ENCODE measurements around the gene JCHAIN. TPM values are rescaled to one million over a fixed set of nuclear protein-coding genes. Genes with fewer than 3 reads are reported as not detected.
"Not testable (repeated sequence)": the region's sequence is repeated elsewhere in the genome, so short reads cannot be mapped to it uniquely, and the experiment has no call there.

The JCHAIN gene
- total and polyA plus RNA-seq, 5 donors from 2014 or later: 0.84 to 5.2 (median 1.7) TPM; not detected in 1

- Histone ChIP-seq H3K4me1 (ENCODE audit: control insufficient read depth, insufficient read depth, low read length, poor library complexity, severe bottlenecking) (peaks cover 23% of the 10 kb centered on the region), H3K27ac (ENCODE audit: insufficient read depth, low read length, poor library complexity, severe bottlenecking) (peak within 1 kb of the TSS; percentile 95), H3K9me3 (ENCODE audit: control insufficient read depth in 2 of 2, low read length in 2 of 2) (no peaks in the 10 kb centered on the region), H3K36me3 (ENCODE audit: control insufficient read depth, insufficient read depth, low read length) (no peaks in the 10 kb centered on the region), H3K27me3 (ENCODE audit: control insufficient read depth, insufficient read depth, low read length) (peaks cover 2% of the 10 kb centered on the region), H3K4me3 (ENCODE audit: low read depth, low read length) (peak within 1 kb of the TSS; percentile 94)
- DNase-seq (peak; percentile 81 to 95 (median 90)), ATAC-seq (ENCODE audit: low read depth in 2 of 2) (peak; percentile 88 to 90)
- Mint-ChIP-seq H3K9me3 (peaks cover 0 to 4% (median 0%) of the 10 kb centered on the region in 7 donors), H3K27me3 (peaks cover 6% of the 10 kb centered on the region), H3K27ac (peak within 1 kb of the TSS; percentile 99 to 100 (median 100)), H3K36me3 (peaks cover 20% of the 10 kb centered on the region), H3K4me3 (peak within 1 kb of the TSS; percentile 95 to 100 (median 99)), H3K4me1 (peaks cover 15 to 42% (median 27%) of the 10 kb centered on the region in 4 donors)
Observed at GRCh38 chr4:70687821-70688794, 21.8 kb upstream of the JCHAIN start, which contains the start of gene UTP3. Gene UTP3 (plus strand): TSS chr4:70688532. CDS start chr4:70688678, 146 bp downstream.

DNA sequence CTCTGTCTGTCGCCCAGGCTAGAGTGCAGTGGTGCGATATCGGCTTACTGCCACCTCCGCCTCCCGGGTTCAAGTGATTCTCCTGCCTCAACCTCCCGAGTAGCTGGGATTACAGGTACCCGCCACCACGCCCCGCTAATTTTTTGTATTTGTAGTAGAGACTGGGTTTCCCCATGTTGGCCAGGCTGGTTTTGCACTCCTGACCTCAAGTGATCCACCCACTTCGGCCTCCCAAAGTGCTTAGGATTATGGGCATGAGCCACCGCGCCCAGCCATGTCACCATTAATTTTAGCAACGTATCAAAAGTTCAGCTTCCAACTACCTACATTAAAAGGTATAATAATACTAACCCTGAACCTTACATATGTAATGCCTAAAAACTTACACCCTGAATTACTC, 21.1 kb upstream of the JCHAIN start:
- peak overlapping the region; percentile 94 for H3K4me3 ChIP-seq (ENCODE audit: low read depth, low read length)
- H3K4me1 ChIP-seq (ENCODE audit: control insufficient read depth, insufficient read depth, low read length, poor library complexity, severe bottlenecking): peaks cover 23% of the 10 kb centered on the region
- H3K27ac ChIP-seq (ENCODE audit: insufficient read depth, low read length, poor library complexity, severe bottlenecking): peak overlapping the region; percentile 95
- no peaks in the 10 kb centered on the region for H3K9me3 ChIP-seq (ENCODE audit: control insufficient read depth in 2 of 2, low read length in 2 of 2)
- Mint-ChIP-seq H3K36me3 (peaks cover 20% of the 10 kb centered on the region), H3K27ac (peak overlapping the region; percentile 99 to 100 (median 100)), H3K9me3 (peaks cover 0 to 4% (median 0%) of the 10 kb centered on the region in 7 donors), H3K4me3 (peak overlapping the region; percentile 95 to 100 (median 99)), H3K27me3 (peaks cover 6% of the 10 kb centered on the region), H3K4me1 (peaks cover 15 to 42% (median 27%) of the 10 kb centered on the region in 4 donors)
- H3K27me3 ChIP-seq (ENCODE audit: control insufficient read depth, insufficient read depth, low read length): peaks cover 2% of the 10 kb centered on the region
- DNase-seq (no peak), ATAC-seq (ENCODE audit: low read depth in 2 of 2) (no peak)
- no peaks in the 10 kb centered on the region for H3K36me3 ChIP-seq (ENCODE audit: control insufficient read depth, insufficient read depth, low read length)

- DNase-seq; H3K9me3 ChIP-seq (ENCODE audit: control insufficient read depth in 2 of 2, low read length in 2 of 2); H3K36me3 ChIP-seq (ENCODE audit: control insufficient read depth, insufficient read depth, low read length); H3K4me3 ChIP-seq (ENCODE audit: low read depth, low read length); H3K4me3 Mint-ChIP-seq; H3K4me1 Mint-ChIP-seq; H3K27me3 ChIP-seq (ENCODE audit: control insufficient read depth, insufficient read depth, low read length); H3K9me3 Mint-ChIP-seq; H3K4me1 ChIP-seq (ENCODE audit: control insufficient read depth, insufficient read depth, low read length, poor library complexity, severe bottlenecking); H3K36me3 Mint-ChIP-seq; ATAC-seq (ENCODE audit: low read depth in 2 of 2); H3K27ac ChIP-seq (ENCODE audit: insufficient read depth, low read length, poor library complexity, severe bottlenecking); H3K27ac Mint-ChIP-seq; H3K27me3 Mint-ChIP-seq: not testable (repeated sequence)
Observed at GRCh38 chr4:70682142-70682541, 15.8 kb upstream of the JCHAIN start.

DNA sequence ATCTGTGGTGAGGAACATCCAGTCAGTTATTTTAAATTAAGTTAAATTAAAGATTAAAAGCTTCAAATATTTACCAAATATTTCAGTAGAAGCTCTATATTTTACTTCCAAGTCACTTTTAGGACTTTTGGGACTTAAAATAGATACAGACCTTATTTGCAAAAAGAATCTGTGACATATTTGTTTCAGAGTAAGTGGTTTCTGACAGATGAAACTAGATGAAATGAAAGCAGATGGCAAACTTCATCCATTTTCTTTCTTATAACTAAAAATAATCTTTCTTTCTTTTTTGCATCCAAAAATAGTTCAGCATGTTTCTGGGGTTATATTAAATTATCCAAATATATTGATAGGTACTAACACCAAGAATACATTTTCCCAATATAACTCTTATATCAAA, 15.4 kb upstream of the JCHAIN start:
- H3K9me3 ChIP-seq (ENCODE audit: control insufficient read depth in 2 of 2, low read length in 2 of 2): no peaks in the 10 kb centered on the region
- no peak overlapping the region for H3K4me3 ChIP-seq (ENCODE audit: low read depth, low read length)
- Mint-ChIP-seq H3K9me3 (no peaks in the 10 kb centered on the region), H3K4me1 (peaks cover 0 to 7% (median 0%) of the 10 kb centered on the region in 4 donors), H3K36me3 (peaks cover 3% of the 10 kb centered on the region), H3K27me3 (no peaks in the 10 kb centered on the region), H3K27ac (no peak overlapping the region), H3K4me3 (no peak overlapping the region)
- peaks cover 3% of the 10 kb centered on the region for H3K27me3 ChIP-seq (ENCODE audit: control insufficient read depth, insufficient read depth, low read length)
- DNase-seq (no peak), ATAC-seq (ENCODE audit: low read depth in 2 of 2) (no peak)
- no peak overlapping the region for H3K27ac ChIP-seq (ENCODE audit: insufficient read depth, low read length, poor library complexity, severe bottlenecking)
- H3K36me3 ChIP-seq (ENCODE audit: control insufficient read depth, insufficient read depth, low read length): no peaks in the 10 kb centered on the region
- no peaks in the 10 kb centered on the region for H3K4me1 ChIP-seq (ENCODE audit: control insufficient read depth, insufficient read depth, low read length, poor library complexity, severe bottlenecking)

DNA sequence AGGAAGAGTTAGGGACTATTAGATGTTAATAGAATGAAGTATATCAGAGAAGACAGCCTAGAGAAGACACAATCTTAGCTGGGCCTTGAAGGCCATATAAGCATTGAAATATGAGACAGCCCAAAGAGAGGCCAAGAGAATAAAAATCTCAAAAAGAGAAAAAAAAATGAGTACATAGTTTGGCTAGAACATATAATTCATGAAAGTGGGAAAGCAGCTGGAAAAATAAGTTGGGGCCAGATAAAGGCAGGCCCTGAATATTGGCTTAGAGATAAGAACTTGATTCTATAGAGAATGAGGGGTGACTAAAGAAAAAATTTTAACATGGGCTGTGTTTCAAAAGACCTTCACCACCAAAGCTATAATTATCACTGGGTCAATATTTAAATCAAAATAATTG, 14.6 kb upstream of the JCHAIN start:
- DNase-seq (no peak), ATAC-seq (ENCODE audit: low read depth in 2 of 2) (no peak)
- H3K9me3 Mint-ChIP-seq: peaks cover 0 to 2% (median 0%) of the 10 kb centered on the region in 7 donors
- H3K4me1 Mint-ChIP-seq: peaks cover 0 to 7% (median 0%) of the 10 kb centered on the region in 4 donors
- H3K4me1 ChIP-seq (ENCODE audit: control insufficient read depth, insufficient read depth, low read length, poor library complexity, severe bottlenecking): no peaks in the 10 kb centered on the region
- H3K9me3 ChIP-seq (ENCODE audit: control insufficient read depth in 2 of 2, low read length in 2 of 2): no peaks in the 10 kb centered on the region
- peaks cover 3% of the 10 kb centered on the region for H3K36me3 Mint-ChIP-seq
- H3K4me3 Mint-ChIP-seq: no peak overlapping the region
- no peak overlapping the region for H3K4me3 ChIP-seq (ENCODE audit: low read depth, low read length)
- H3K27ac ChIP-seq (ENCODE audit: insufficient read depth, low read length, poor library complexity, severe bottlenecking): no peak overlapping the region
- H3K27me3 Mint-ChIP-seq: peaks cover 3% of the 10 kb centered on the region
- no peak overlapping the region for H3K27ac Mint-ChIP-seq
- no peaks in the 10 kb centered on the region for H3K36me3 ChIP-seq (ENCODE audit: control insufficient read depth, insufficient read depth, low read length)
- H3K27me3 ChIP-seq (ENCODE audit: control insufficient read depth, insufficient read depth, low read length): peaks cover 3% of the 10 kb centered on the region

- ATAC-seq (ENCODE audit: low read depth in 2 of 2) (no peak), DNase-seq (peak in 1 of 3 donors; percentile 51)
- no peaks in the 10 kb centered on the region for H3K4me1 Mint-ChIP-seq
- no peak overlapping the region for H3K4me3 ChIP-seq (ENCODE audit: low read depth, low read length)
- H3K27me3 Mint-ChIP-seq: peaks cover 8% of the 10 kb centered on the region
- no peak overlapping the region for H3K27ac ChIP-seq (ENCODE audit: insufficient read depth, low read length, poor library complexity, severe bottlenecking)
- H3K36me3 Mint-ChIP-seq: peaks cover 3% of the 10 kb centered on the region
- H3K9me3 Mint-ChIP-seq: peaks cover 0 to 2% (median 0%) of the 10 kb centered on the region in 7 donors
- H3K27me3 ChIP-seq (ENCODE audit: control insufficient read depth, insufficient read depth, low read length): peaks cover 1% of the 10 kb centered on the region
- H3K4me1 ChIP-seq (ENCODE audit: control insufficient read depth, insufficient read depth, low read length, poor library complexity, severe bottlenecking): no peaks in the 10 kb centered on the region
- H3K36me3 ChIP-seq (ENCODE audit: control insufficient read depth, insufficient read depth, low read length): no peaks in the 10 kb centered on the region
- no peaks in the 10 kb centered on the region for H3K9me3 ChIP-seq (ENCODE audit: control insufficient read depth in 2 of 2, low read length in 2 of 2)
- no peak overlapping the region for H3K27ac Mint-ChIP-seq
- H3K4me3 Mint-ChIP-seq: no peak overlapping the region
Observed at GRCh38 chr4:70678383-70678999, 12.2 kb upstream of the JCHAIN start.

DNA sequence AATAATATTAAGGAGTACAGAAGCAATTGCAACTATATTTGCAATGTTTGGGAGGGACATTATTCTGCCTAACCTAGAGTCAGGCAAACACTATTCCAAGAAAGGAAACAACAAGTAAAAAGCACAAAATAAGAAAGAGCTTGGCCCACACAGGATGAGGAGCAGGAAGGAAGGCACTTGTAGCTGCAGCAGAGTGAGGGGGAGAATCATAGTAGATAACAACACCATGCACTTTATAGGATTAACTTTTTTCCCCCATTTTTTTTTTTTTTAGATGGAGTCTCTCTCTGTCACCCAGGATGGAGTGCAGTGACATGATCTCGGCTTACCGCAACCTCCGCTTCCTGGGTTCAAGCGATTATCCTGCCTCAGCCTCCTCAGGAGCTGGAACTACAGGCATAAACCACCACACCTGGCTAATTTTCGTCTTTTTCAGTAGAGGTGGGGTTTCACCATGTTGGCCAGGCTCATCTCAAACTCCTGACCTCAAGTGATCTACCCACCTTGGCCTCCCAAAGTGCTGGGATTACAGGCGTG, 10.3 kb upstream of the JCHAIN start:
- H3K9me3 Mint-ChIP-seq: peaks cover 0 to 2% (median 0%) of the 10 kb centered on the region in 7 donors
- no peaks in the 10 kb centered on the region for H3K4me1 Mint-ChIP-seq
- DNase-seq: no peak
- no peak for ATAC-seq (ENCODE audit: low read depth in 2 of 2)
- Histone ChIP-seq H3K27me3 (ENCODE audit: control insufficient read depth, insufficient read depth, low read length) (peaks cover 1% of the 10 kb centered on the region), H3K27ac (ENCODE audit: insufficient read depth, low read length, poor library complexity, severe bottlenecking) (no peak overlapping the region), H3K4me3 (ENCODE audit: low read depth, low read length) (no peak overlapping the region), H3K4me1 (ENCODE audit: control insufficient read depth, insufficient read depth, low read length, poor library complexity, severe bottlenecking) (no peaks in the 10 kb centered on the region), H3K36me3 (ENCODE audit: control insufficient read depth, insufficient read depth, low read length) (no peaks in the 10 kb centered on the region), H3K9me3 (ENCODE audit: control insufficient read depth in 2 of 2, low read length in 2 of 2) (no peaks in the 10 kb centered on the region)
- no peaks in the 10 kb centered on the region for H3K36me3 Mint-ChIP-seq
- H3K27me3 Mint-ChIP-seq: peaks cover 8% of the 10 kb centered on the region
- peak overlapping the region in 1 of 3 donors; percentile 65 for H3K27ac Mint-ChIP-seq
- H3K4me3 Mint-ChIP-seq: no peak overlapping the region
